ENCODE results near the gene KDELR3.

The KDELR3 gene

GRCh38 chr22:38523479-38523878 lies 55.6 kb downstream of the KDELR3 start:
- TF ChIP-seq EGR1 (IDR thresholded peaks at IDR 0.05) (no peak), MAX (IDR thresholded peaks at IDR 0.05) (no peak), CEBPB (IDR thresholded peaks at IDR 0.05) (no peak), YY1 (IDR thresholded peaks at IDR 0.05; ENCODE audit: low read depth) (no peak), CREB1 (IDR thresholded peaks at IDR 0.05; ENCODE audit: low read depth) (no peak), RAD21 (IDR thresholded peaks at IDR 0.05; ENCODE audit: low read depth) (no peak), FOXM1 (IDR thresholded peaks at IDR 0.05; ENCODE audit: borderline replicate concordance, low read depth) (no peak), TAF1 (IDR thresholded peaks at IDR 0.05; ENCODE audit: low read depth) (no peak), NFIC (IDR thresholded peaks at IDR 0.05) (no peak)
- TF ChIP-seq, protein P1, sequence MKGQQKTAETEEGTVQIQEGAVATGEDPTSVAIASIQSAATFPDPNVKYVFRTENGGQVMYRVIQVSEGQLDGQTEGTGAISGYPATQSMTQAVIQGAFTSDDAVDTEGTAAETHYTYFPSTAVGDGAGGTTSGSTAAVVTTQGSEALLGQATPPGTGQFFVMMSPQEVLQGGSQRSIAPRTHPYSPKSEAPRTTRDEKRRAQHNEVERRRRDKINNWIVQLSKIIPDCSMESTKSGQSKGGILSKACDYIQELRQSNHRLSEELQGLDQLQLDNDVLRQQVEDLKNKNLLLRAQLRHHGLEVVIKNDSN (IDR thresholded peaks at IDR 0.05) = no peak
- TF ChIP-seq, protein P2, sequence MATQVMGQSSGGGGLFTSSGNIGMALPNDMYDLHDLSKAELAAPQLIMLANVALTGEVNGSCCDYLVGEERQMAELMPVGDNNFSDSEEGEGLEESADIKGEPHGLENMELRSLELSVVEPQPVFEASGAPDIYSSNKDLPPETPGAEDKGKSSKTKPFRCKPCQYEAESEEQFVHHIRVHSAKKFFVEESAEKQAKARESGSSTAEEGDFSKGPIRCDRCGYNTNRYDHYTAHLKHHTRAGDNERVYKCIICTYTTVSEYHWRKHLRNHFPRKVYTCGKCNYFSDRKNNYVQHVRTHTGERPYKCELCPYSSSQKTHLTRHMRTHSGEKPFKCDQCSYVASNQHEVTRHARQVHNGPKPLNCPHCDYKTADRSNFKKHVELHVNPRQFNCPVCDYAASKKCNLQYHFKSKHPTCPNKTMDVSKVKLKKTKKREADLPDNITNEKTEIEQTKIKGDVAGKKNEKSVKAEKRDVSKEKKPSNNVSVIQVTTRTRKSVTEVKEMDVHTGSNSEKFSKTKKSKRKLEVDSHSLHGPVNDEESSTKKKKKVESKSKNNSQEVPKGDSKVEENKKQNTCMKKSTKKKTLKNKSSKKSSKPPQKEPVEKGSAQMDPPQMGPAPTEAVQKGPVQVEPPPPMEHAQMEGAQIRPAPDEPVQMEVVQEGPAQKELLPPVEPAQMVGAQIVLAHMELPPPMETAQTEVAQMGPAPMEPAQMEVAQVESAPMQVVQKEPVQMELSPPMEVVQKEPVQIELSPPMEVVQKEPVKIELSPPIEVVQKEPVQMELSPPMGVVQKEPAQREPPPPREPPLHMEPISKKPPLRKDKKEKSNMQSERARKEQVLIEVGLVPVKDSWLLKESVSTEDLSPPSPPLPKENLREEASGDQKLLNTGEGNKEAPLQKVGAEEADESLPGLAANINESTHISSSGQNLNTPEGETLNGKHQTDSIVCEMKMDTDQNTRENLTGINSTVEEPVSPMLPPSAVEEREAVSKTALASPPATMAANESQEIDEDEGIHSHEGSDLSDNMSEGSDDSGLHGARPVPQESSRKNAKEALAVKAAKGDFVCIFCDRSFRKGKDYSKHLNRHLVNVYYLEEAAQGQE (IDR thresholded peaks at IDR 0.05; ENCODE audit: low read depth) = no peak

- TF ChIP-seq ZBTB7A (IDR thresholded peaks at IDR 0.05; ENCODE audit: low read depth) (no peak), MAX (IDR thresholded peaks at IDR 0.05) (no peak), RAD21 (IDR thresholded peaks at IDR 0.05; ENCODE audit: low read depth) (no peak), YY1 (IDR thresholded peaks at IDR 0.05; ENCODE audit: low read depth) (no peak), TAF1 (IDR thresholded peaks at IDR 0.05; ENCODE audit: low read depth) (no peak), TCF12 (IDR thresholded peaks at IDR 0.05; ENCODE audit: low read depth) (no peak), EGR1 (IDR thresholded peaks at IDR 0.05) (no peak), CEBPB (IDR thresholded peaks at IDR 0.05) (no peak), TEAD4 (IDR thresholded peaks at IDR 0.05) (no peak), NFIC (IDR thresholded peaks at IDR 0.05) (no peak), FOXM1 (IDR thresholded peaks at IDR 0.05; ENCODE audit: borderline replicate concordance, low read depth) (no peak), CREB1 (IDR thresholded peaks at IDR 0.05; ENCODE audit: low read depth) (no peak)
- TF ChIP-seq, protein P1 (IDR thresholded peaks at IDR 0.05) = no peak
- TF ChIP-seq, protein P2 (IDR thresholded peaks at IDR 0.05; ENCODE audit: low read depth) = no peak
These were observed 56.5 kb downstream of the KDELR3 start for GRCh38 chr22:38524429-38524828.

DNA sequence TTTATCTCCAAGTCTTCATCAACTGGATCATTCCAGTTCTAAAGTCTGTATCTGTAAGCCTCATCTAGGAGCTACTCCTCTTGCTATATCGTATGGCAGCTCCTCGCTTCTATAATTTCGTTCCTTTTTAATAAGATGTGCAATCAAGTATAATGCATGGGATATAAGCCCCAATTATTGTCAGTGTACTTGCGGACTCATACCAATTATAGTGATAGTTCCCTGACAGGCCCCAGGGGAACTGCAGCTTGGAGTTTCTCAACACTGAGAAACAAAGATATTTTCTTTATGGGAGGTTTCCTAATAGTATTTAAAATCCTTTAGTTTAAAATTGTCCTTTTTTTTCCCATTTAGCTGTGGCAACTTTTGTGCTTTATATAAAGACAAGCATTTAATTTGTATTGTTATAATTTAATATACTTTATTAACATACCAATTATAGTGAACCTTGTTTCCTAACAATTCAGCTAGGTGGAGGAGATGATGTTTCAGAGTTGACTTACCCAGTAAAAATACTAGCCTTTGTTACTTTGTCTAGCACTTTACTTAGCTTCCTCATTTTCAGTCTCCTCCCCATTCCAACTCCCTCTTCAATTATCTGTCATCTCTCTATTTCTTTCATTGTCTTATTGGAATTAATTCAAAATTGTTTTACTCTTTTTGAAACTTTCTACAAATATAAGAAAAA lies 63.5 kb downstream of the KDELR3 start:
- no peak for TF ChIP-seq CREB1 (IDR thresholded peaks at IDR 0.05; ENCODE audit: low read depth)
- no peak for TF ChIP-seq NFIC (IDR thresholded peaks at IDR 0.05)

Data from Ishikawa (cell line).